ENCODE results near the gene SEMA5A.
A peak's percentile ranks its signal among the peaks of the same experiment; 100 is the strongest.

Gene SEMA5A

GRCh38 chr5:9545992-9546851 lies at the start of gene SEMA5A:
TSS of gene SEMA5A (minus strand) at chr5:9546075. CDS start at chr5:9379946, 166,129 bp downstream.
- no peak for DNase-seq

GRCh38 chr5:9594913-9595312 lies 49.0 kb upstream of the SEMA5A start:
- no peak for DNase-seq

GRCh38 chr5:9589049-9589835 lies 43.4 kb upstream of the SEMA5A start:
- no peak for DNase-seq

GRCh38 chr5:9588254-9588653 lies 42.4 kb upstream of the SEMA5A start:
- DNase-seq, result no peak

GRCh38 chr5:9587135-9587534 lies 41.3 kb upstream of the SEMA5A start:
- DNase-seq, result no peak

- DNase-seq, result no peak
Observed at GRCh38 chr5:9582406-9582805, 36.5 kb upstream of the SEMA5A start.

- peak; percentile 39 for DNase-seq
Observed at GRCh38 chr5:9573796-9574195, 27.9 kb upstream of the SEMA5A start.

GRCh38 chr5:9572246-9572645 lies 26.4 kb upstream of the SEMA5A start:
- no peak for DNase-seq

GRCh38 chr5:9570876-9571275 lies 25.0 kb upstream of the SEMA5A start:
- no peak for DNase-seq

GRCh38 chr5:9567039-9567438 lies 21.2 kb upstream of the SEMA5A start:
- DNase-seq, result no peak

- no peak for DNase-seq
Observed at GRCh38 chr5:9564752-9565151, 18.9 kb upstream of the SEMA5A start.

- DNase-seq, result no peak
Observed at GRCh38 chr5:9562141-9562540, 16.3 kb upstream of the SEMA5A start.

GRCh38 chr5:9559965-9560364 lies 14.1 kb upstream of the SEMA5A start:
- DNase-seq, result no peak

- no peak for DNase-seq
Observed at GRCh38 chr5:9558319-9558965, 12.6 kb upstream of the SEMA5A start.

- DNase-seq, result no peak
Observed at GRCh38 chr5:9557696-9558095, 11.8 kb upstream of the SEMA5A start.

- DNase-seq, result no peak
Observed at GRCh38 chr5:9555961-9556360, 10.1 kb upstream of the SEMA5A start.

GRCh38 chr5:9554122-9554521 lies 8.2 kb upstream of the SEMA5A start:
- no peak for DNase-seq

GRCh38 chr5:9553561-9553960 lies 7.7 kb upstream of the SEMA5A start:
- DNase-seq, result no peak

- DNase-seq, result no peak
Observed at GRCh38 chr5:9551567-9552537, 6.0 kb upstream of the SEMA5A start.

- no peak for DNase-seq
Observed at GRCh38 chr5:9549941-9550340, 4.1 kb upstream of the SEMA5A start.

- DNase-seq, result no peak
Observed at GRCh38 chr5:9547122-9547947, 1.5 kb upstream of the SEMA5A start.
